Thymus (tissue), 11 donors: ENCODE data around the gene SV2A. TPM values are rescaled to one million over a fixed set of nuclear protein-coding genes. Genes with fewer than 3 reads are reported as not detected.
"Not testable (repeated sequence)": the region's sequence is repeated elsewhere in the genome, so short reads cannot be mapped to it uniquely, and the experiment has no call there.

Experiments used
- DNase-seq, 9 donors: peaks; one replicate each; pipeline ENCODE4 v3.0.0-alpha.2; 2013; ENCODE audit warnings: low spot score in 9 of 9, low read depth in 6 of 9, missing footprints in 1 of 9
- H3K27ac ChIP-seq, 2 donors: one replicate each; pipeline ENCODE4 v1.5.1; 2013; ENCODE audit warnings: control low read depth in 1 of 2, low read depth in 1 of 2, low read length in 1 of 2, mild to moderate bottlenecking in 1 of 2, moderate library complexity in 1 of 2
- H3K27me3 ChIP-seq, 2 donors: one replicate each; pipeline ENCODE4 v1.5.1; 2013; ENCODE audit warnings: low read length in 1 of 2; ENCODE audit not compliant: control insufficient read depth in 2 of 2, insufficient read depth in 1 of 2
- H3K36me3 ChIP-seq, 2 donors: one replicate each; pipeline ENCODE4 v1.5.1; 2013; ENCODE audit warnings: low read length in 1 of 2, mild to moderate bottlenecking in 1 of 2, moderate library complexity in 1 of 2; ENCODE audit not compliant: control insufficient read depth in 2 of 2, insufficient read depth in 2 of 2
- H3K4me1 ChIP-seq, 2 donors: one replicate each; pipeline ENCODE4 v1.5.1; 2013; ENCODE audit warnings: low read length in 2 of 2; ENCODE audit not compliant: control insufficient read depth in 2 of 2, insufficient read depth in 2 of 2
- H3K4me3 ChIP-seq, 2 donors: one replicate each; pipeline ENCODE4 v1.5.1; 2013; ENCODE audit warnings: low read length in 2 of 2, control low read depth in 1 of 2, mild to moderate bottlenecking in 1 of 2
- H3K9me3 ChIP-seq, 2 donors: one replicate each; pipeline ENCODE4 v1.5.1; 2013; ENCODE audit warnings: low read length in 1 of 2, mild to moderate bottlenecking in 1 of 2; ENCODE audit not compliant: control insufficient read depth in 2 of 2, insufficient read depth in 1 of 2
- WGBS: extraction: QIAGEN DNeasy Blood & Tissue Kit; methylation state at CpG from one replicate; pipeline ENCODE4 v1.1.7; 2013; 5-methylcytosine and 5-hydroxymethylcytosine counted together
- polyA plus RNA-seq: library from polyadenylated mRNA; stranded (reverse); fragments of 200-250 nt; gene quantifications from one replicate; pipeline ENCODE4 v1.2.3, GENCODE V29; 2013
- total RNA-seq: library from RNA; stranded (reverse); fragments of 120-200 nt; gene quantifications from one replicate; pipeline ENCODE4 v1.2.4, GENCODE V29; 2013
- donor health status: healthy.

The SV2A gene
- total and polyA plus RNA-seq, 2 donors, result 1.8 to 2.0 TPM

DNA sequence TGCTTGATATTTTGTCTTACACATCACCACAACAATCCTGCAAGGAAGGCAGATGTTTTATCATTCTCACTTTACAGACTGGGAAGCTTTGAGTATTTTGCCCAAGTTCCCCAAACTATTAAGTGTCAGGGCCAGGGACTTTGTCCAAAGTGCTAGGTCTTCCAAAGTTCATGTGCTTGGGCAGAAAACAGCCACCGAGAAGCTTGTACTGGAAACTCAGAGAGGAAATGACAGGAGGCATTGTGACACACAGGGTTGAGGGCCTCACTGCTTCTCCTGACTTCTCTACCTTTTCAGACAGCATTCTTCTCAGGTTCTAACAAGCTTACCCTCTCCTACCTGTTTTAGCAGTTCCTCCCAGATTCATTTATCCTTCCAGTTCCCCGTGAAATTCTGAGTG, 50.8 kb downstream of the SV2A start:
- H3K4me1 ChIP-seq, H3K36me3 ChIP-seq, H3K27me3 ChIP-seq, H3K9me3 ChIP-seq, H3K4me3 ChIP-seq, H3K27ac ChIP-seq, DNase-seq: not testable (repeated sequence)
- WGBS, result no CpG with 5 or more reads among the region's 2 CpGs

GRCh38 chr1:149861497-149862054, 56.1 kb downstream of the SV2A start:
- not testable (repeated sequence) for DNase-seq

GRCh38 chr1:149860684-149861496, 56.8 kb downstream of the SV2A start:
- H3K9me3 ChIP-seq, H3K27ac ChIP-seq, H3K4me1 ChIP-seq, H3K4me3 ChIP-seq, H3K36me3 ChIP-seq, DNase-seq, H3K27me3 ChIP-seq: not testable (repeated sequence)
- WGBS, result no CpG with 5 or more reads among the region's 55 CpGs

More at GRCh38 chr1:149861497-149862054, 56.1 kb downstream of the SV2A start:
- H3K4me3 ChIP-seq, H3K27me3 ChIP-seq, H3K9me3 ChIP-seq, H3K36me3 ChIP-seq, H3K27ac ChIP-seq, H3K4me1 ChIP-seq: not testable (repeated sequence)
- no CpG with 5 or more reads among the region's 32 CpGs for WGBS

DNA sequence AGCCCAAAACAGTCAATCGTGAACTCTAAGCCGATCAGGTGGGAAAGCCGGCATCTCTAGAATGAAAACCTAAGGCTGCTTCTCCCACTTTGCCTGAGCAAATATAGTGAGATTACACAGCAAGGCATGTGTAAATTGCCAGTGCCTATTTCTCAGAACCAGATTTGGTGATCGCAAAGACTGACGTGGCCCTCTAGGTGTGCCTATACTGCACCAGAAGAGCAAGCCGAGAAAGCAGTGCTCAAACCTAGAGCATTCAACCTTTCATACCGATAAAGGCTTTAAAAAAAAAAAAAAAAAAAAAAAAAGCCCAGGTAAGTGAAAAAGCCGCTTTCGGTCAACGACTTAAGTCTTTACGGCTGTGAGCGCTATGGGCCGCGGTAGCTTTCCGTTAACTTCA, 57.4 kb downstream of the SV2A start:
- no CpG with 5 or more reads among the region's 15 CpGs for WGBS
- DNase-seq, result not testable (repeated sequence)

More for the DNA sequence above, 57.4 kb downstream of the SV2A start:
- H3K9me3 ChIP-seq, H3K4me3 ChIP-seq, H3K27me3 ChIP-seq, H3K36me3 ChIP-seq, H3K4me1 ChIP-seq, H3K27ac ChIP-seq: not testable (repeated sequence)

Other genes with a start within 250 kb of the SV2A start
- gene FCGR1A, start 135.2 kb downstream of the SV2A start, total RNA-seq, result 2.7 TPM
- 27.7 TPM for gene FCGR1A, start 135.2 kb downstream of the SV2A start, polyA plus RNA-seq
- 33.3 TPM for gene BOLA1, start 18.3 kb downstream of the SV2A start, total RNA-seq
- gene BOLA1, start 18.3 kb downstream of the SV2A start, polyA plus RNA-seq, result 44.7 TPM
- gene SF3B4, start 10.0 kb upstream of the SV2A start, total RNA-seq, result 8.3 TPM
- gene SF3B4, start 10.0 kb upstream of the SV2A start, polyA plus RNA-seq, result 28.6 TPM
- gene MTMR11, start 19.0 kb upstream of the SV2A start, total RNA-seq, result 0.90 TPM
- gene MTMR11, start 19.0 kb upstream of the SV2A start, polyA plus RNA-seq, result 2.7 TPM
- 1.8 TPM for gene OTUD7B, start 92.9 kb upstream of the SV2A start, total RNA-seq
- gene OTUD7B, start 92.9 kb upstream of the SV2A start, polyA plus RNA-seq, result 2.8 TPM
- 36.7 TPM for gene VPS45, start 149.9 kb upstream of the SV2A start, total RNA-seq
- gene VPS45, start 149.9 kb upstream of the SV2A start, polyA plus RNA-seq, result 26.1 TPM
- 74.8 TPM for gene PLEKHO1, start 232.1 kb upstream of the SV2A start, total RNA-seq
- gene PLEKHO1, start 232.1 kb upstream of the SV2A start, polyA plus RNA-seq, result 119 TPM